Left kidney (tissue), 2 donors: ENCODE data around the gene FES. TPM values are rescaled to one million over a fixed set of nuclear protein-coding genes. Genes with fewer than 3 reads are reported as not detected.

ENCODE experiments used
- DNase-seq: peaks from one replicate; pipeline ENCODE4 v3.0.0-alpha.2; 2013
- polyA plus RNA-seq: library from polyadenylated mRNA; unstranded; fragments of 120-200 nt; gene quantifications from one replicate; pipeline ENCODE4 v1.2.1, GENCODE V29; 2013; ENCODE audit not compliant: insufficient read length

FES gene
- polyA plus RNA-seq, 1 donor: 13.1 TPM

DNA sequence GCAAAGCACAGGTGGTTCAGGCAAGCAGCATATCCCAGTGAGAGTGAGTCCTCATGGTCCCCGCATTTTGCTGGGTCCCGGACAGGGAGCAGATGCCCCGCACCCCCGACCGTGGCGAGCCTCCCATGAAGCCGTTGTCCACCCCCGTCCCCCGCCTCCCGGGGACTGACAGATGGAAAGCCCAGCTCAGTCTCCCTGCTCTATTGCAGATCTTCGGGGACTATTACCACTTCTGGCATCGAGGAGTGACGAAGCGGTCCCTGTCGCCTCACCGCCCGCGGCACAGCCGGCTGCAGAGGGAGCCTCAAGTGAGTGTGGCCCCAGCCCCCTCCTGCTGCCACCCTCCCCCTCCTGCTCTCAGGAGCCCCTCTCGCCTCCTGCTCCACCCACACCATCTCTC, 8.3 kb upstream of the FES start:
- no peak for DNase-seq

GRCh38 chr15:90876512-90877170, 7.7 kb upstream of the FES start:
- DNase-seq: no peak

DNA sequence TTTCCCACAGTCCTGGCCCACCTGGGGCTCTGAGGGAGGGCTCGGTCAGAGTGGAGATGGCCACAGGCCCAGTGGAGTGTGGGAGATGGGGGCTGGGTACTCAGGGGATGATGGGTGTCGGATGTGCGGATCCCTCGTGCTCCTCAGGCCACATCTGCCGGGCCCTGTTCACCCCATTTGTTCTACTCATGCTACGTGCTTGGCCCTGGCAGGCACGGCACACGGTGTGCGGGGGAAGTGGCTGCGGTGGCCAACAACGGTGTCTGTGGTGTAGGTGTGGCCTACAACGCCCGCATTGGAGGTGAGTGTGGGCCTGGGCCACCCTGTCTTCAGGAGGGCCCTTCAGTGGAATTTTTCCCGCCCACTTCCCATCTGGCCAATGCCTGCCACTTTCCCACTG, 7.0 kb upstream of the FES start:
- no peak for DNase-seq

- DNase-seq: no peak
Observed at GRCh38 chr15:90877996-90878395, 6.3 kb upstream of the FES start.

DNA sequence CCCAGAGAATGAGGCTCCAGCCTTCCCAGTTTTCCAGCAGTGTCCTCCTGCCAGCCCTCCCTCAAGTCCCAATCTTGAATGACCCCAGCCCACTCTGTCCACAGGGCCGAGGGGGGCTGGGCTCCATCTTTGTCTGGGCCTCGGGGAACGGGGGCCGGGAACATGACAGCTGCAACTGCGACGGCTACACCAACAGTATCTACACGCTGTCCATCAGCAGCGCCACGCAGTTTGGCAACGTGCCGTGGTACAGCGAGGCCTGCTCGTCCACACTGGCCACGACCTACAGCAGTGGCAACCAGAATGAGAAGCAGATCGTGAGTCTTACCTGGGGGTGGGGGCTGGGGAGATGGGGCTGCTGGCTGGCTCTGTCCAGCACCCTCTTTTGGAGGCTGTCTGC, 5.6 kb upstream of the FES start:
- no peak for DNase-seq

DNA sequence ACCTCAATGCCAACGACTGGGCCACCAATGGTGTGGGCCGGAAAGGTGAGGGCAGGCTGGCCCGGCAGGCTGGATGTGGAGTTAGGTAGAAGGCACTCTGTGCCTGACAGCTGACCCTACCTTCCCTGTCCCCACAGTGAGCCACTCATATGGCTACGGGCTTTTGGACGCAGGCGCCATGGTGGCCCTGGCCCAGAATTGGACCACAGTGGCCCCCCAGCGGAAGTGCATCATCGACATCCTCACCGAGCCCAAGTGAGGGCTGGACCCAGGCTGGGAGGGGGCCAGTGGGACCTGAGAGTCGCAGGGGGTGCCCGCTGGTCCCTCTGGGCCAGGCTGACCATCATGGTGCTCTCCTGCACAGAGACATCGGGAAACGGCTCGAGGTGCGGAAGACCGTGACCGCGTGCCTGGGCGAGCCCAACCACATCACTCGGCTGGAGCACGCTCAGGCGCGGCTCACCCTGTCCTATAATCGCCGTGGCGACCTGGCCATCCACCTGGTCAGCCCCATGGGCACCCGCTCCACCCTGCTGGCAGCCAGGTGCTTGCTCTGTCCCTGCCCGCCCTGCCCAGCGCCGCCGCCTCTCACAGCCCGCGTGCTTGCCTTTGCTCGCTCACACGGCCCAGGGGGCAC, 4.5 kb upstream of the FES start:
- DNase-seq: no peak

- no peak for DNase-seq
Observed at GRCh38 chr15:90880381-90881145, 3.7 kb upstream of the FES start.

- DNase-seq: no peak
Observed at GRCh38 chr15:90881181-90881977, 2.9 kb upstream of the FES start.

- DNase-seq: no peak
Observed at GRCh38 chr15:90881978-90882721, 2.2 kb upstream of the FES start.

GRCh38 chr15:90882781-90883525, 1.4 kb upstream of the FES start:
- DNase-seq: no peak

GRCh38 chr15:90883526-90883975, 753 bp upstream of the FES start:
- no peak for DNase-seq

GRCh38 chr15:90884719-90885431, 571 bp downstream of the FES start:
- DNase-seq: no peak

DNA sequence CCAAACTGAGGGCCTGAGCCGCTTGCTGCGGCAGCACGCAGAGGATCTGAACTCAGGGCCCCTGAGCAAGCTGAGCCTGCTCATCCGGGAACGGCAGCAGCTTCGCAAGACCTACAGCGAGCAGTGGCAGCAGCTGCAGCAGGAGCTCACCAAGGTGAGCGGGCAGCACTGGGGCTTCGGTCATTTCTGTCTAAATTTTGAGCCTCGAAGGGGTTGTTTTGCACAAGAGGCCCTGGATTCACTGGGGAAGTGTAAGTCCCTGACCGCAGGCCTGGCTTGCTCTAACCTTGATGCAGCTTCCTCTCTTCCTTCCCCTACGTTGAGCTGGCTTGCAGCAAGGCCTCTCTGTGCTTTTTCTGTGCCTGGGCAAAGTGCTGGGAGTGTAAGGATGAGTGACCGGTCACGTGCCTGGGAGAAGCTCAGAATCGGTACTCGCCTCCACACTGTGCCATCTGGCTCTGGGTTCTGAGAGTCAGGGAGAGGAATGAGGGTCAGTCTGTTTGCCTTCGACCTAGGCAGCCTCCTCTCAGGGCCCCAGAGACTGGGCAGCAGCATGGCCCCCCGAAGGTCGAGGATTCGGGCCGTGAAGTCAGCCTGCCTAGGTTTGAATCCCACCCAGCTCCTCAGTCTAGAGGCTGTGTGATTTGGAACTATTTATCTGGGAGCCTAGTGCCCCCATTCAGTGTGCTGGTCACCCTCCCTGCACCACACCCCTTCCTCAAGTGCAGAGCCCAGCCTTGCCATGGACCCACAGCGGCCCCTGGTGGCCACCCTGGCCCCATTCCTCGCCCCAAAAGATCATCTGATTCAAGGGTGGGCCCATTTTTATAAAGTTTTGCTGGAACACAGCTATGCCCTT, 1.4 kb downstream of the FES start:
- no peak for DNase-seq

DNA sequence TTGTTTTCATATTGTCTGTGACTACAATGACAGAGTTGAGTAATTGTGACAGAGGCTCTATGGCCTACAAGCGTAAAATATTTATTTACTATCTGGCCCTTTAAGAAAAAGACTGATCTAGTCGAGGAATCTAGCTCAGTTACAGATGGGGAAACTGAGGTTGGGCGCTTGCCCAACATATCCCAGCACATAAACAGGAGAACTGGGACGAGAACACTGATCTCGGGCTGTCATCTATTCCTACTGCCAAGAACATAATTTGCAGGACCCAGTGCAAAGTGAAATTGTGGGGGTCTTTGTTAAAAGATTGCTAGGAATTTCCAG, 1.9 kb downstream of the FES start:
- DNase-seq: no peak

GRCh38 chr15:90887037-90887481, 2.8 kb downstream of the FES start:
- no peak for DNase-seq

GRCh38 chr15:90889313-90889730, 5.0 kb downstream of the FES start:
- no peak for DNase-seq

- no peak for DNase-seq
Observed at GRCh38 chr15:90889736-90890456, 5.6 kb downstream of the FES start.

DNA sequence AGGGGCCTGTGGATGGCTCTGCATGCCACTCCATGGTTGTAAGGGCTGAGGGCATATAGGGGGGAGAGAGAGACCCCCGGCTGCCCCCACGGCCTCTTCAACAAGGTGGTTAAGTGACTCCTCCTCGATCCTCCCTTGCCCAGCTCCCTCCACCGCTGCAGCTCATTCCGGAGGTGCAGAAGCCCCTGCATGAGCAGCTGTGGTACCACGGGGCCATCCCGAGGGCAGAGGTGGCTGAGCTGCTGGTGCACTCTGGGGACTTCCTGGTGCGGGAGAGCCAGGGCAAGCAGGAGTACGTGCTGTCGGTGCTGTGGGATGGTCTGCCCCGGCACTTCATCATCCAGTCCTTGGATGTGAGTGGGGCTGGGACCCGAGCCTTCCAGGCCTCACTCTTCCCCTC, 6.5 kb downstream of the FES start:
- no peak for DNase-seq
